Measurements from ENCODE around the gene CRELD1. TPM values are rescaled to one million over a fixed set of nuclear protein-coding genes. Genes with fewer than 3 reads are reported as not detected.

The CRELD1 gene
- total RNA-seq, 1 experiment from 2014 or later, result 12.7 TPM

DNA sequence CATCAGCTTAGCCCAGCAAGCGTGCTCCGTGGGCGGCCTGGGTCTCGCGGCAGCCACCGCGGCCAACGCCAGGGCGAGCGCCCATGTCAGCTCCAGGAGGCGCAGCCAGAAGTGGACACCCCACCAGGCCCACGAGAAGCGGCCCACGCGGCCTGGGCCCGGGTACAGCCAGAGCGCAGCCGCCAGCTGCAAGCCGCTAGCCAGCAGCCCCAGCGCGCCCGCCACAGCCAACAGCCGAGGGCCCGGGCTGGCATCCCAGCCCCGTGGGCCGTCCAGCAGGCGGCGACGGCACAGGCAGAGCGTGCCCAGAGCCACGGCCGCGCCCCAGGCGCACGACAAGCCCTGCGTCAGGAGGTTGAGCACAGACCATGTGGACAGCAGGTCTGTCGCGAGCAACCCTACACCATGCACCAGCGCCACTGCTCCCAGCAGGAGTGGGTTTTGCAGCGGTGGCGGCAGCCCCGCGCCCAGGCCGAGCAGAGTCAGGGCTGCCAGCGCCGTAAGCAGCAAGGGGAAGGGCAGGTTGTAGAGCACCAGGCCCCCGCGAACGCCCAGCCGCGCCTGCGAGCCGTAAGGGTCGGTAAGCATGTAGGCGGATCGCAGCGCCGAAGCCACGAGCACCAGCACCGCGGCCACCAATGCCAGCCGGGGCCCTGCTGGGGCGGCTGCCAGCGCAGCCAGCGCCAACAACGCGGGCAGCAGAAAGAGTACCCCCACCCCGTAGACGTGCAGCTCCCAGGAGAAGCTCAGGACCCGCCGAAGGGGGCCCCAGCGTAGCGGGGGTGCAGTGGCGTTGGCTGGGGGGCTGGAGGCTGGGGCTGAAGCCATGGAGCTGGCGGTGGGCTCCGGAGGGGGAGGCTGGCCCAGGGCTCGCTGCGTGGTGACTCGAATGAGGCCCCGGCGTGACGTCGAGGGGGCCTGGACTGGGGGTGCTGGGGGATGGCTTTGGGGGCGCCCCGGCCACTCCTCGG, 13.7 kb downstream of the CRELD1 start:
- in situ Hi-C loops (cut with HindIII; ENCODE audit: low pct_unique_long_range_greater_than_20kb, low sequenced_read_pairs), result no loop called here
- DNase-seq (ENCODE audit: low read depth), result peak; percentile 63

DNA sequence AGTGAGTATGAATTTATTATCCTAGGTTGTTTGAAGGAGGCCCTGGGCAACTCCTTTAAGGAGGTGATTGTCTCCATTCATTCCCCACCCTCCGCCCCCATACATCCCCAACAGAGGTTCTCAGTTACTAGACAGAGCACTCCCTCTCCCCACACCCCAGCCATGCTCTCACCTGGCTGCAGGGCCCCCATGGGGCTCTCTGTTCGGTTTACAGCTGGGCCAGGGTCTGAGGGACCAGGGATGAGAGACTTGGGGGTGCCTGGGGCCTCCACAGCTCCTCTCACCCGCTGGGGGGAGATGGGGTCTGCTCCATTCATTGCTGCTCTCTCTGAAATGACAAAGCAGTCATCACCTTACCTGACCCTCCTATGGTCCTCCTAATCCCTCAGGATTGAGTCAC, 15.0 kb downstream of the CRELD1 start:
- in situ Hi-C loops (cut with HindIII; ENCODE audit: low pct_unique_long_range_greater_than_20kb, low sequenced_read_pairs), result no loop called here
- no peak for DNase-seq (ENCODE audit: low read depth)

DNA sequence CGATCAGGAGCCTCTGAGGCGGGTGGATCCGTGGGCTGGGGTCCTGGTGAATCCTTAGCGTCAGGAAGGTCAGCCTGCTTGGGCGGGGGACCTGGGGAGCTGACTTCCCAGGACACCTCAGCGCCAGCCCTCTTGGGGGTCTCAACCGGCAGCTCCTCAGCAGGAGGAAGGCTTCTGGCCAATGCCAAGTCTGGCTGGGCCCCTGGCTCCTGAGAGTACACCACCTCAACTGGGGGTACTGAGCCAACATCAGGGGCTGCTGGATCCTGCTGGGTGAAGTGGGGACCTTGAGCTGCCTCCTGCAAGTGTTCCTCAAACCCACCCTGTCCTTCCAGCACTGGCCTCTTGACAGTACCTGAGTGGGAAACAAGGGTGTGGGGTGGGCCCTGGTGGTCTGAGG, 15.5 kb downstream of the CRELD1 start:
- DNase-seq (ENCODE audit: low read depth), result no peak
- in situ Hi-C loops (cut with HindIII; ENCODE audit: low pct_unique_long_range_greater_than_20kb, low sequenced_read_pairs), result no loop called here

DNA sequence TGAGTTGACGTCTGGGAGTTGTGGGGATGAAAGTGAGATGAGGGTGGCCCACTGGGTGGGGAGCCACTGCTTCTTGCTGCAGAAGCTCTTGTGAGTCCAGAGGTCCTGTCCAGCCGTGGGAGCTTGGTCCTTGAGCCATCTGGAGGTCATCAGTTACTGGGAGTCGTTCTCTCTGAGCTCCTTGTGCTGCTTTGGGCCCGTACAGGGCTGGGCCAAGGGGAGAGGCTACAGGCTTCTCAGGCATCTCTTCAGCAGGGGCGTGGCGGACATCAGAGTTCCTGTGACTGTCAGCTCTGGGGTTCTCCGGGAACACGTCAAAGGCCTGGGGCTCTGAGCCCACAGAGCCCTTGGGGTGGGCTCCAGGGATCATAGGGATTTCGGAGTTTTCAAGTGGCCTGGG, 16.0 kb downstream of the CRELD1 start:
- in situ Hi-C loops (cut with HindIII; ENCODE audit: low pct_unique_long_range_greater_than_20kb, low sequenced_read_pairs), result no loop called here
- no peak for DNase-seq (ENCODE audit: low read depth)

DNA sequence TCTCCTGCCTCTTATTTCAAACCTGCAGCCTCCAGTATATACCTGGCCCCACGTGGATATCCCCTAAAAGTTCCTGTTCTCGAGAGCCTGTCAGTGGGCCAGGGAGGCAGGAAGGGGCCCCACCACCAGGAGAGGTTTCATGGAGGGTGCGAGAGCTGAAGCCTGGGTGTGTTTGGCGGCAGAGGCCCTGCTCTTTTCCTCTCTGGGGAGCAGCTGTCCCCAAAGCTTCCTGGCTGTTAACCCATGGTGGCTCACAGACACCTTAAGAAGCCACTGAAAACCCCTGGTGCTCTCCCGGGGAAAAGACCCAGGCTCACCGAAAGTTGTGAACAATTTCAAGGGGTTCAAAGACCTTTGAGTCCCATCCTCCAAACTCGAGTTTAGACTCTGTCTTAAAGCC, 17.5 kb downstream of the CRELD1 start:
- in situ Hi-C loops (cut with HindIII; ENCODE audit: low pct_unique_long_range_greater_than_20kb, low sequenced_read_pairs), result no loop called here
- no peak for DNase-seq (ENCODE audit: low read depth)

DNA sequence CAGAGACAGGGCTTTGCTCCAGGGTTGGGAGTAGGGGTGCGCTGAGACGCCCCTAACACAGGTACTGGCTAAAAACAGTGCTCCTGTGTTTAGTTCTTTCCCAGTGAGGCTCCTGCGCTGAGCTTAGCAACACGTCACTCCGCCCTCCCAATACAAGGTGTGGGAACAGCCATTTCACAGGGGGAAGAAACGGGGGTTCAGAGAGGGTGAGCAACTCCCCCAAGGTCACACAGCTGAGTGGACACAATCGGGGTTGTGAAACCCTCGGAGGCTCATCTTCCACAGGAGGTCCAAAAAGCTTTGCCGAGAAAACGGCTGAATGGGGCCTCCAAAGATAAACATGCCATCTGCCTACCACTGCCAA, 17.9 kb downstream of the CRELD1 start:
- in situ Hi-C loops (cut with HindIII; ENCODE audit: low pct_unique_long_range_greater_than_20kb, low sequenced_read_pairs), result no loop called here
- DNase-seq (ENCODE audit: low read depth), result no peak

DNA sequence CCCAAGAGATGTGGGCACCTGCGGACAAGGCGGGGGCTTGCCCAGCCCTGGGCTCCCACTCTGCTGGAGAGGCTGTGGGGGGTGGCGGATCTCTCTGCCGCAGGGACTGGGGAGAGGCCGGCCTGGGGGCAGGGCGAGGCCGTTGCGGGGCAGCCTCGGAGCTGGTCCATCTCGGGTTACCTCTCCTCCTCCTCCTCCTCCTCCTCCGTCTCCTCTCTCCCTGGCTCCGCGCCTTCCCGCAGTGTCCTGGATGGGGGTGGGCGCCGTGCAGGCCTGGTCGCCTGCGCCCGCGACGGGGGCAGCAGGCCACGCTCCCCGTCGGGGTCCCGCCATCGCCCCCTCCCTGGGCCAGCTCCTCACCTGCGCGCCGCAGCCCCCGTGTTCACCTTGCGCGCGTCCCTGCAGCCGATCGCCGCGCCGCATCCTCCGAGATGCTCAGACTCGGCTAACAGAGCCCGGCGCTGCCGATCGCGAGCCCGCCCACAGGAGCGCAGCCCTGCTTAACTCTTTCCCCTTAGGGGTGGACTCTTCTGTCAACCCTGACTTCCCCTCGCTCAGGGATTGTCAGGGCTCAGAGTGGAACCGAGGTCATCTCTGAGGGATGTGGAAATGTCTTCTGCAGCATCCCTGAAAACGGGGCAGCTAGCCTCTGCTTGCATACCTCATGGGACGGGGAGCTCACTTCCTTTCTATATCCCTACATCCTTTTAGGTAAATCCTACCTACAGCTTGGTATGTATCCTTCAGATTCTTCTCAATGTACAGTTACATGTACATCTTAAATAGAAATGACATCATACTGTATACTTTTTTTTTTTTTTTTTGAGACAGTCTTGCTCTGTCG, 18.6 kb downstream of the CRELD1 start, which contains the start of gene PRRT3:
Gene PRRT3, minus strand, starts transcription at position 447 of the 844 bp plus-strand sequence. CDS start 2,293 bp downstream, outside the sequence.
- in situ Hi-C loops (cut with HindIII; ENCODE audit: low pct_unique_long_range_greater_than_20kb, low sequenced_read_pairs), result no loop called here
- no peak for DNase-seq (ENCODE audit: low read depth)

DNA sequence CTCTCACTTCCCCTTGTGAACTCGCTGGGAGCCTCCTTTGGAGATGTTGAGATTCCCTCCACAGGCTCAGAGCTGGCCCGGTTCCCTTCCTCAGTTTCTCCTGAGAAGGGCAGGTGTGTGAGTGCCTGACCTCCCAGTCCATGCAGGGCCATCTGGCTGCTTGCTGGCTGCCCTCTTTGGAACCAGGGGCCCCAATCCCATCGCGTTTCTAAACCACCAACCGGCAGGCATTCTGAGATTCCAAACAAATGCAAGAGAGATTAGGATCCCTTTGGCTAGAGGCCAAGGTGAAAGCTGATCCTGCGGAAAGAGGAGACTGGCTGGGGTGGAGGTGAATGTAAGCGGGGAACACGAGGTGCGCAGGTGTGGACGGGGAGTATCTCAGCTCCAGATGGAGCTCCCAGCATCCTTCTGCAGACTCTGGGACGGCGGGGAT, 21.5 kb downstream of the CRELD1 start:
- no peak for DNase-seq (ENCODE audit: low read depth)
- in situ Hi-C loops (cut with HindIII; ENCODE audit: low pct_unique_long_range_greater_than_20kb, low sequenced_read_pairs), result no loop called here

DNA sequence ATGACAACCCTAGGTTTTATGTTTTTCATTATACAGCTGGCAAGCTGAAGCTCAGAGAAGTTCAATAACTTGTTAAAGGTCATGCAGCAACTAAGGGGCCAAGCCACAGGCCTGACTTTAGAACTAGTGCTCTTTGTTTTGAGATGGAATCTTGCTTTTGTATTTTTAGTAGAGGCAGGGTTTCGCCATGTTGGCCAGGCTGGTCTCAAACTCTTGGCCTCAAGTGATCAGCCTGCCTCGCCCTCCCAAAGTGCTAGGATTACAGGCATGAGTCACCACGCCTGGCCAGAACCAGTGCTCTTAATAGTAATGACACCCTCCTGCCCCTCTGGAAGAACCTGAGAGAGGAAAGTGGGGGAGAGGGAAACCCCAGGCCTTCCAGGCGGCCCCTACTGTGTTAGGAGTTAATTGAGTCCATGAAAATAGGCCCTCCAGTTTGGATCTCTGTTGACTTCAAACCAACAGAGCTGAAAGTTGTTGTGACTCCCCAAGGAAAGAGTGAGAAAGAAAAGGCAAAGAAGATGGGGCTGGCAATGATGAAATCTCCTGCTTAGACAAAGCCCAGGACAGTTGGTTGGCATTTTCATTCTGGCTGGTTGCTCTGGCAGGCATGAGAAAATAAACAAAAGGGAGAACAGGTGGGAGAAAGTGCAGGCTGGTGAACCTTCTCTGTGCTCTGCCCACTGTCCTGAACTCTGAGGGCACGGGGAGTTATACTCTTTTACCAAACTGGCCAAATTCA, 22.1 kb downstream of the CRELD1 start:
- in situ Hi-C loops (cut with HindIII; ENCODE audit: low pct_unique_long_range_greater_than_20kb, low sequenced_read_pairs), result no loop called here
- peak; percentile 10 for DNase-seq (ENCODE audit: low read depth)

DNA sequence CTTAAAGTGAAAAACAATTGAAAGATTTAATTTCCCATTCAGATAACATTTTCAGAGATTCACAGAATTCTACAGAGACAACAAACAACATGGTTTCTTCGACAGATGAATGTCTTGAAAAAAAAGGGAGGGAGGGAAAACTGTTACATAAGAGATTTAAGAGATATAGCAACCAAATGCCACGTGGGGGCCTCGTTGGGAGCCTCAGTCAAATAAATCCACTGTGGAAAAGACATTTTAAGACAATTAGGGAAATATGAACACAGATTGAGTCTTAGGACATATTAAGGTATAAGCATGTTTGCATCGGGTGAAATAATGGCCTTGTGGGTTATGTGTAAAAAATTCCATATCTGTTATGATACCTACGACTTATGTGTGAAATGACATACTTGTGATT, 23.6 kb downstream of the CRELD1 start:
- DNase-seq (ENCODE audit: low read depth), result no peak
- in situ Hi-C loops (cut with HindIII; ENCODE audit: low pct_unique_long_range_greater_than_20kb, low sequenced_read_pairs), result no loop called here

DNA sequence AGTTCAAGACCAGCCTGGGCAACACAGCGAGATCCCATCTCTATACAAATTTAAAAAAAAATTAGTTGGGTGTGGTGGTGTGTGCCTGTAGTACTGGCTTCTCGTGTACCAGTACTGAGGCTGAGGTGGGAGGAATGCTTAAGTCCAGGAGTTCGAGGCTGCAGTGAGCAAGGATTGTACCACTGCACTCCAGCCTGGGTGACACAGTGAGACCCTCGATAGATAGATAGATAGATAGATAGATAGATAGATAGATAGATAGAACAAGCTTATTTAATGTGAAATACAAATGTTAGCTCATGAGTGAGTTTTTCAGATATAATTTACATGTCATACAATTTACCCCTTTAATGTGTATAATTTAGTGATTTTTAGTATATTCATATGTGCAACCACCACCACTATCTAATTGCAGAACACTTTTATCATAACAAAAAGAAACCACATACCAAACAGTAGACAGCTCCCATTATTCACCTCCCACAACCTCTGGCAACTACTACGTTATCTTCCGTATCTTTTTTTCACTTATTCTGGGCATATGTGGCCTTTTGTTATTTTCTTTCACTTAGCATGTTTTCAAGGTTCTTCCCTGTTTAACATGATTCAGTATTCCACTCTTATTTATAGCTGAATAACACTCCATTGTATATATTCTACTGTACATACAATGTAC, 31.7 kb downstream of the CRELD1 start:
- no peak for DNase-seq (ENCODE audit: low read depth)
- in situ Hi-C loops (cut with HindIII; ENCODE audit: low pct_unique_long_range_greater_than_20kb, low sequenced_read_pairs), result no loop called here

DNA sequence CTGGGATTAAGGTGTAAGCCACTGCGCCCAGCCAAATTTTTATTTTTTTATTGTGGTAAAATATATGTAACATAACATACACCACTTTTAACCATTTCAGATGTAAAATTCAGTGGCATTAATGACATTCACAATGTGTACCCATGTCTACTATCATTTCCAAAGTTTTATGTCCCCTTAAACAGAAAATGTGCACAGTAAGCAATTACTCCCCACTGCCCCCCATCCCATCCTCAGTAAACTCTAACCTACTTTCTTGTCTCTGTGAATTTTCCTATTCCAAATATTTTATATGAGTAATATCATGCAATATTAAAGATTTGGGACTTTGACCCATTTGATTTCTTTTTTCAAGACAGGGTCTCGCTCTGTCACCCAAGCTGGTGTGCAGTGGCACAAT, 33.2 kb downstream of the CRELD1 start:
- in situ Hi-C loops (cut with HindIII; ENCODE audit: low pct_unique_long_range_greater_than_20kb, low sequenced_read_pairs), result no loop called here
- DNase-seq (ENCODE audit: low read depth), result no peak

DNA sequence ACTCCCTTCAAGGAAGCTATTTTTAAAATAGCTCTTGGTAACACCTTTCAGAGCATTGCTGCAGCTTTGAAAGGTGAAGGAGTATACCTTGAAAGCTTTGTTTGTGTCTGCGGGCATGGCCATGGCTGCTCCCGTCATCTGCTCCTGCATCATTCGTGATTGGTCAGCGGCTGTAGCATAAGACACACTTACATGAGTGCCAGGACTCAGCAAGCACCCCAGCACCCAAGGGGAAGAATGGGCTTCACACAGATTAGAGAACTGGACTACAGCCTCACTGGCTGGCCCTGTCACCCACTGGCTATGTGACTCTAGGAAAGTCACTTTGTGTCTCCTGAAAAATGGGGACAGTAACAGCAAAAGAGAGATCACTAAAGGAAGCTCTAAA, 36.0 kb downstream of the CRELD1 start:
- in situ Hi-C loops (cut with HindIII; ENCODE audit: low pct_unique_long_range_greater_than_20kb, low sequenced_read_pairs), result no loop called here

DNA sequence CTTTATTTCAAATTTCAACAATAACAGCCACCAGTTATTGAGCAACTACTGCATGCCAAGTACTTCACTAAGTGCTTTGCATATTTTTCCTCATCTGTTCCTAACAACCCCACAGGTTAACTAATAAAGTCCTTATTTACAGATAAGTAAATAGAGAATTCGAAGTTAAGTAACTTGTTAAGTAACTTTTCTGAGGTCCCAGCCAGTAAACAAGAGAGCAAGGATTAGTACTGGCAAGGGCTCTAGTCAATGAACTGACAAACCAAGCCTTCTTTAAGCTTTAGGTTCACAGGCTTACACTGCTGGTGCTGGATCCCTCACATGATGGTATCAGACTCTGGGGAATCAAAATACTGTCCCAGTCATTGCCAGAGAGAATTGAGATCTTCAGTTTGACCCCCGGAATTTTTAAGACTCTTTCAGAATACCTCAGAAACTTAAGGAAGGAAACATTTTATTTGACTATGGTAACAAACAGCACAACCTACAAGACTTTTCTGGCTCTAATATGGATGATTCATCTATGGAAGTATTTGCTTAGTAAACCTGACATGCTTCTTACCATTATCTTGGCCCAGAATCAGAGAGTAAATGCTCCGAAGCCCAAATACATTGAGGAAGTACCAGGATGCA, 36.5 kb downstream of the CRELD1 start:
- DNase-seq (ENCODE audit: low read depth), result peak; percentile 12
- in situ Hi-C loops (cut with HindIII; ENCODE audit: low pct_unique_long_range_greater_than_20kb, low sequenced_read_pairs), result no loop called here

More for the DNA sequence above, 36.0 kb downstream of the CRELD1 start:
- DNase-seq (ENCODE audit: low read depth), result no peak

DNA sequence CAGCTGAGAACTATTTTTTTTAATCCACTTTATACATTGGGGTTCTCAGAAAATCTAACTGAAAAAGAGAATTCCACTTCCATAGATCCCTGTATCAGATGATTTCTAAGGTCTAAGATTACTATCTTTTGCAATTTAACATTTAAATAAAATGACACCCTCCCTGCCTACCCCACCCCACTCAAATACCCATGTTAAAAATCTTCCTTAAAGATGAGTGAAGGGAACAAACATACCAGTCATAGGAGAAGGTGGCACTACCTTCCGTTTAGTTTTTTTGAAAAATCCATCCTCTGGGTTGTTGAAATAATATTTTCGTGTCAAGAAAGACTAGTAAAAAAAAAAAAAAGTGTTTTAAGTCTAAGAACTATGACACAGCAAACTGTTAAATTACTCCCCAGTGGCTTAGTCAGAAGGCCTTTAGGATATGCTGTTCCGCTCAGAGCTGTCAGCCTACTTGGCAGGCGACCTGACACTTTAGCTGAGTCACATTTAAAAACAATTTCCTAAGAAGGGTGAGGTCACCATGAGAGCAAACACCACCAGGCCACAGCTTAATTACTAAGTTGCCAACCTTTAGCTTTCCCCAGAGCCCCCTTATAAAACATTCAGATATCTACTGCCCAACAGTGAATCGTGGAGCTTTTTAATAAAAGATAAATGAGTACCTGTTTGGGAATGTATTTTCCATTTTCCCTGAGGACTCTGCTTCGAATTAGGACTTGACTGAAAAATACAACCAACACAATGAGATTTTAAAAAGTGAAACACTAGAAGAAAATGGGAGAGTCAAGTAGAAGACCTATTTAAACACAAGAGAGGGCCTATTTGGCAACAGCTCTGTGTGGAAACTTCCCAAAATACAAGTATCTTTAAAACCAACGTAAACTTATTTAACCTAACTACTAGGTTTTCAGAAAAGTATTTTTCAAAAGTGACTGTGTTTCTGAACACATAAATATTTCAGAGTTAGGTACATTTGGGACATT, 43.4 kb downstream of the CRELD1 start:
- in situ Hi-C loops (cut with HindIII; ENCODE audit: low pct_unique_long_range_greater_than_20kb, low sequenced_read_pairs), result no loop called here
- peak; percentile 83 for DNase-seq (ENCODE audit: low read depth)

DNA sequence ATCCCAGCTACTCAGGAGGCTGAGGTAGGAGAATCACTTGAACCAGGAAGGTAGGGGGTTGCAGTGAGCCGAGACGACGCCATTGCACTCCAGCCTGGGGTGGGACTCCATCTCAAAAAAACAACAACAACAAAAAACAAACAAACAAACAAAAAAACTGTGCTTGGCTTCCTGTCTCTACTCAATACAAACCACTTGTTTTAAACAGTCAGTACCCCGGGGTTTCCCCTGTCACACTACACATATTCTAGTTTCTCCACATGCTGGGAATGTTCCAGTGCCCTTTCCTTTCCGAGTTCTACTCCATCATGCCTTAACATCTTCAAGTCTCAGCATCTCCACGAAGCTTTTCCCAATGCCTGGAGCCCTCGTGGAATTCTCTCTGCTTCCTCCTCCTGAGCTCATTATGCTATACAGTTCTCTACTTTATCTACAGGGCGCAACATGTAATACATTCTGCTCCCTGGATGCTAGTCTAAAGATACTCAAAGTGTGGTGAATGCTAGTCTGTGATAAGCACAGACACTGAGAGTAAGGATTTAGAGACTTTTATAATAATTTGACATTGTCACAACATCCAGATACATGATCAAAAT, 45.2 kb downstream of the CRELD1 start:
- in situ Hi-C loops (cut with HindIII; ENCODE audit: low pct_unique_long_range_greater_than_20kb, low sequenced_read_pairs), result no loop called here
- DNase-seq (ENCODE audit: low read depth), result no peak
